Cardiac muscle cell (in vitro differentiated cells and primary cell): ENCODE results near the gene FGF19. TPM values are rescaled to one million over a fixed set of nuclear protein-coding genes. Genes with fewer than 3 reads are reported as not detected.

ENCODE experiments used
- DNase-seq, 2 donors: peaks; one replicate each; pipeline versions ENCODE4 v3.0.0 to v3.0.0-alpha.2; 2010 to 2017; ENCODE audit warnings: low read depth in 1 of 2, low spot score in 1 of 2
- H3K27ac ChIP-seq: fragments of 200-600 bp; sonication (generic); 2 replicates; pipeline ENCODE4 v1.5.1; 2016
- H3K27me3 ChIP-seq: fragments of 200-600 bp; sonication (generic); 2 replicates; pipeline ENCODE4 v1.6.0; 2016; ENCODE audit warnings: control low read depth
- H3K36me3 ChIP-seq: fragments of 200-600 bp; sonication (generic); 2 replicates; pipeline ENCODE4 v1.5.1; 2016; ENCODE audit warnings: control low read depth
- H3K4me1 ChIP-seq: fragments of 200-600 bp; sonication (generic); 2 replicates; pipeline ENCODE4 v1.8.1; 2017; ENCODE audit warnings: low read depth, mild to moderate bottlenecking, mixed run types
- H3K4me3 ChIP-seq: fragments of 200-600 bp; sonication (generic); 2 replicates; pipeline ENCODE4 v1.5.1; 2016; ENCODE audit warnings: mild to moderate bottlenecking
- H3K9me3 ChIP-seq: fragments of 200-600 bp; sonication (generic); 2 replicates; pipeline ENCODE4 v1.5.1; 2017; ENCODE audit warnings: low read depth, mild to moderate bottlenecking, control low read depth
- polyA plus RNA-seq: library from polyadenylated mRNA; unstranded; fragments of >200 nt; fragmentation: Nextera tagmentation; extraction: Ambion mirVana; gene quantifications from 2 replicates; pipeline ENCODE4 v1.2.1, GENCODE V29; 2016
- total RNA-seq: library from RNA; depleted of rRNA; stranded (reverse); fragments of >200 nt; gene quantifications from 2 replicates; pipeline ENCODE4 v1.2.3, GENCODE V29; 2016
- TF ChIP-seq, protein P1 (sequence below): IDR thresholded peaks from 2 replicates; pipeline ENCODE4 v1.5.1; 2012; ENCODE audit warnings: low read depth, mild to moderate bottlenecking, low read length

FGF19 gene
- total and polyA plus RNA-seq, 2 experiments from 2014 or later = not detected

DNA sequence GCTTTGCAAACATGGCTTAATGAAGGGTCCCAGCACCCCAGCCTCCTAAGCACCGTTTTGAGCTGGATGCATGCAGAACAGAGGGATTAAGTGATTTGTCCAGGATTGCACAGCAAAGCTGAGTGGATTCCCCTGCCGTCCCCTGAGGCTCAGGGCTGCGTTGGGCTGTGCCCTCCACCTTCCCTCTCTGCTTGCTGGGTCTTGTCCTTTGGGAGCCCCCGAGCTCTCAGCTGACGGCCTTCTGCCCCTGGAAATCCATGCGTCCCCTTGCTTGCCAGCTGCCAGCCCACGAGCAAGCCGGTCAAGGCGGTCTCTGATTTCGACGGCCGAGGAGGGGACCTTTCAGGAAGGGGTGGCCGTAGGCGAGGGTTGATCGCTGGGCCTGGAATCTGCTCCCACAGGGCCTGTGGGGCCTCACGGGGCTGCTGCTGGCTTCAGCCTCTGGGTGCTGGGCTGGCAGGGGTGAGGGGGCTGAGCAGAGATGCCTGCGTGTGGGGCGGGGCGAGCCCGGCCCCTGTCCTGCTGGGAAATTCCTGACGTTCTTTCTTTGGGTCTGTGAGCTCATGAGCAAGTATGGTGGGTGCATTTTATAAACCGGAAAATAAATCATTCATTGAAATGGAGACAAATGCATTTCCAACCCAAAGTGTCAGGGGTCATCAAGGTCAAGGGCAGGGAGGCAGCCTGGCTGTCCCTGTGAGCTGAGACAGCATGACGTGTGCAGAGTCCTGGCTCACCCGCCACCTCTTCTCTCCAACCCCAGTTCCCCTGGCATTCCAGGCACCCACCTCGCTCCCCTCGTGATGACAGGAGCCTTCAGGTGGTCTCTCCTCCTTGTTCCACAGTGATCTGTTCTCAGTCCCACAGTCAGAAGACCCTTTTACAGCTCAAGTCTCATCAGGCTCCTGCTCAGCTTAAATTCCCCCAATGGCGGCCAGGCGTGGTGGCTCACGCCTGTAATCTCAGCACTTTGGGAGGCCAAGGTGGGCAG lies 43.2 kb upstream of the FGF19 start:
- TF ChIP-seq, protein P1, sequence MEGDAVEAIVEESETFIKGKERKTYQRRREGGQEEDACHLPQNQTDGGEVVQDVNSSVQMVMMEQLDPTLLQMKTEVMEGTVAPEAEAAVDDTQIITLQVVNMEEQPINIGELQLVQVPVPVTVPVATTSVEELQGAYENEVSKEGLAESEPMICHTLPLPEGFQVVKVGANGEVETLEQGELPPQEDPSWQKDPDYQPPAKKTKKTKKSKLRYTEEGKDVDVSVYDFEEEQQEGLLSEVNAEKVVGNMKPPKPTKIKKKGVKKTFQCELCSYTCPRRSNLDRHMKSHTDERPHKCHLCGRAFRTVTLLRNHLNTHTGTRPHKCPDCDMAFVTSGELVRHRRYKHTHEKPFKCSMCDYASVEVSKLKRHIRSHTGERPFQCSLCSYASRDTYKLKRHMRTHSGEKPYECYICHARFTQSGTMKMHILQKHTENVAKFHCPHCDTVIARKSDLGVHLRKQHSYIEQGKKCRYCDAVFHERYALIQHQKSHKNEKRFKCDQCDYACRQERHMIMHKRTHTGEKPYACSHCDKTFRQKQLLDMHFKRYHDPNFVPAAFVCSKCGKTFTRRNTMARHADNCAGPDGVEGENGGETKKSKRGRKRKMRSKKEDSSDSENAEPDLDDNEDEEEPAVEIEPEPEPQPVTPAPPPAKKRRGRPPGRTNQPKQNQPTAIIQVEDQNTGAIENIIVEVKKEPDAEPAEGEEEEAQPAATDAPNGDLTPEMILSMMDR = no peak
- peak; percentile 22 to 38 for DNase-seq

DNA sequence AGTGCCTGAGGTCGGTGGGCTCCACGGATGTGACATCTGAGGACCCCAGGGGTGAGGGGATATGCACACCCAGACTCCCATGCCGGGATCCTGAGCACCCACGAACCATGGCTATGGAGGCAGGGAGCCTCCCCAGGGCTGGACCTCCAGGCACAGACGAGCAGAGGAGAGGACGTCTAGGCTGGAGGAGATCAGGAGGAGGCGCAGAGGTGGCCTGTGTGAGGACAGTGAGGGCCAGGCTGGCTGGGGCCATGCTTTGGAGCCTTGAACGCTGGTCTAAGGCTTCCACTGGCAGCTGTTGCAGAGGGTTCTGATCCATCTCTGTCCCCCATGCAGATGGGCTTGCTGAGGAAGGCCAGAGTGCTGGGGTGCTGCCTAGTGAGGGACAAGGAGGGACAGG lies 42.3 kb upstream of the FGF19 start:
- H3K4me1 ChIP-seq = no peaks in the 10 kb centered on the region
- H3K9me3 ChIP-seq = no peaks in the 10 kb centered on the region
- no peaks in the 10 kb centered on the region for H3K36me3 ChIP-seq
- no peaks in the 10 kb centered on the region for H3K27me3 ChIP-seq
- no peak overlapping the region for H3K4me3 ChIP-seq
- TF ChIP-seq, protein P1 = no peak
- no peak for DNase-seq
- no peak overlapping the region for H3K27ac ChIP-seq

More for the DNA sequence above, 43.2 kb upstream of the FGF19 start:
- no peak overlapping the region for H3K27ac ChIP-seq
- H3K27me3 ChIP-seq = no peaks in the 10 kb centered on the region
- H3K36me3 ChIP-seq = no peaks in the 10 kb centered on the region
- no peaks in the 10 kb centered on the region for H3K9me3 ChIP-seq
- no peaks in the 10 kb centered on the region for H3K4me1 ChIP-seq
- no peak overlapping the region for H3K4me3 ChIP-seq

DNA sequence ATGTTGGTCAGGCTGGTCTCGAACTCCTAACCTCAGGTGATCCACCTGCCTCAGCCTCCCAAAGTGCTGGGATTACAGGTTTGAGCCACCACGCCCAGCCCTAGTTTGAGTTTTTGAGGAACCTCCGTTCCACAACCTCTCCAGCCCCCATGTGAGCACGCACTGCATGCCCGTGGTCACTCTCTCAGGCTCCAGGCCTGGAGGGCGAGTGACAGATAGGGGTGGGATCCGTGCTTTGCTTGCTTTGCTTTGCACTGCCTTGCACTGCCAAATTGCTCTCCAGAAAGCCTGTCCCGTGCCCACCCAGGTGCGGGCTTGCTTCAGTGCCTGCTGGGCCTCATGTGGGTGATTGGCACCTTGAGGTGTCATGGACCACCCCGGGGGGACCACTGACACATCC lies 41.4 kb upstream of the FGF19 start:
- no peaks in the 10 kb centered on the region for H3K4me1 ChIP-seq
- no peak for DNase-seq
- TF ChIP-seq, protein P1 = no peak
- no peaks in the 10 kb centered on the region for H3K36me3 ChIP-seq
- no peaks in the 10 kb centered on the region for H3K9me3 ChIP-seq
- H3K27me3 ChIP-seq = no peaks in the 10 kb centered on the region
- no peak overlapping the region for H3K4me3 ChIP-seq
- no peak overlapping the region for H3K27ac ChIP-seq

DNA sequence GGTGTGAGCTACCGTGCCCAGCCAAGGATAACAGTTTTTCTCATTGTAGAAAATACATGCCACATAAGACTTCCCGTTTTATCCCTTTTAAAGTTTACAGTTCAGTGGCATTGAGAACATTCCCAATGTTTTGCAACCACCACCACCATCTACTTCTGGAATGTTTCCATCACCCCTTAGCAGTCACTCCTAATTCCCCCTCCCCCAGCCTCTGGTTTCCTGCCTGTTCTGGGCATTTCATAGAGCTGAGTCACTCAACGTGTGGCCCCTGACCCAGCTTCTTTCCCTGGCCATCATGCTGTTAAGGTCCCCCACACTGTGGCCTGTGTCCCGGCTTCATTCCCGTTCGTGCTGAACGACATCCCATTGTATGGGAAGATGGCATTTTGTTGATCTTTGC lies 40.6 kb upstream of the FGF19 start:
- Histone ChIP-seq H3K27ac (no peak overlapping the region), H3K9me3 (no peaks in the 10 kb centered on the region), H3K36me3 (no peaks in the 10 kb centered on the region), H3K4me1 (no peaks in the 10 kb centered on the region), H3K27me3 (no peaks in the 10 kb centered on the region), H3K4me3 (no peak overlapping the region)
- DNase-seq = peak in 1 of 2 donors; percentile 92
- TF ChIP-seq, protein P1 = no peak

DNA sequence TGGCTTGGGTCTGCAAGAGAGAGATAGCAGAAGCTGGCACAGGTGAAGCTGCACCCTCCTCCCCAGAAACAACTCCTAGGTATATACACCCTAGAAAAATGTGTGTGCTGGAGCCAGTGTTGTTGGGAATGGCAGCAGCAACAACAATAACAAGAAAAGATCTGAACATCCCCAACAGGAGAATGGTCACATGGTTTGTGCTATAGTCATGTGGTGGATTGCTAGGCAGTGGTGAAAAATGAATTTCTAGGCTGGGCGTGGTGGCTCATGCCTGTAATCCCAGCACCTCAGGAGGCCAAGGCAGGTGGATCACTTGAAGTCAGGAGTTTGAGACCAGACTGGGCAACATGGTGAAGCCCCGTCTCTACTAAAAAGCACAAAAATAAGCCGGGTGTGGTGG lies 31.0 kb upstream of the FGF19 start:
- Histone ChIP-seq H3K27me3 (no peaks in the 10 kb centered on the region), H3K36me3 (no peaks in the 10 kb centered on the region), H3K4me1 (no peaks in the 10 kb centered on the region), H3K4me3 (no peak overlapping the region), H3K27ac (no peak overlapping the region), H3K9me3 (no peaks in the 10 kb centered on the region)
- TF ChIP-seq, protein P1 = no peak
- no peak for DNase-seq
